Activated naive CD4-positive, alpha-beta T cell (primary cell): Measurements from ENCODE around the gene ACOT9.
"Not testable (repeated sequence)": the region's sequence is repeated elsewhere in the genome, so short reads cannot be mapped to it uniquely, and the experiment has no call there.

Source experiments
- DNase-seq, 4 experiments: peaks; one replicate each; lab custom pipeline; 2025; lab: John Stamatoyannopoulos, UW

Gene ACOT9

DNA sequence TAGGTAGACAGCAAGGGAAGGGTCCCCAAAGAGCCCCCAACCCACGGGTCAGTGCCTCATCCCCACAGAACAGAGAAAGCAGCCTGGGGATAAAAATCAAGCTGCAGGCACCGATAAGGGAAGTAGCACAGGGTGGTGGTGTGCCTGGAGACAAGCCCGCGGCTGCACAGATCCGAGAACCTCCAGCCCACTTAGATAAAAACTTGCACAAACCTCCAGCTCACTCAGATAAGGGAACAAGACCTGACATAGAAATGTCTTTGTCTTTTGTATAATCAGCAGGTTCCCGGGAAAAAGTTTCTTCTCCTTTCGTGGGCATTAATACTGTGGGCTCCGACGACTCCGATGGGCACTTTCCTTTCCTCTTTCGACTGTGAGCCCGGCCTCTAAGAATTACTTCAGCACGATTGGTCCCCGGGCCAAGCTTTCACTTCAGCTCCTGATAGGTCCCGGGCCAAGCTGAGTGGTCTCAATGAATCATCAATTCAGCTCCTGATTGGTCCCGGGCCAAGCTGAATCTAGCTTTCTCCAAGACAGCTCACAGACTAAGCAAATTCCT is 43.4 kb downstream of the ACOT9 start:
- peak in 1 of 4 experiments; percentile 3 for DNase-seq

DNA sequence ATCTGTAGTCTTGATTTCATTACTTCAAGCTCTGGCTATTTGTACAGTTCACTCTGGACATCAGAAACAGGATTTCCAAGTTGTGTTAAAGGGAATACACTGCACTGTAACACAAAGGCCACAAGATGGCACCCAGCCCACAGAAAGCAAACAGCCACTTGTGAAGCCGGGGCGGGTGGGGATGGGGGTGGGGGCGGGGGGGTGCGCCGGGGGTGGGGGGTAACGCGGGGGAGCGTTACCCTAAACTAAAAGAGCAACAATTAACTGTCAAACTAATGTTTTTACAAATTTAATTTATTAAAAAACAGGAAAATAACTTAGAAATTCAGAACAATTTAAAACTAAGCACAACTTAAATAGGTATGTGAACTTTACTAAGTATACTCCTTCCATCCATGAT is 48.5 kb downstream of the ACOT9 start:
- DNase-seq, result peak in 1 of 4 experiments; percentile 11

DNA sequence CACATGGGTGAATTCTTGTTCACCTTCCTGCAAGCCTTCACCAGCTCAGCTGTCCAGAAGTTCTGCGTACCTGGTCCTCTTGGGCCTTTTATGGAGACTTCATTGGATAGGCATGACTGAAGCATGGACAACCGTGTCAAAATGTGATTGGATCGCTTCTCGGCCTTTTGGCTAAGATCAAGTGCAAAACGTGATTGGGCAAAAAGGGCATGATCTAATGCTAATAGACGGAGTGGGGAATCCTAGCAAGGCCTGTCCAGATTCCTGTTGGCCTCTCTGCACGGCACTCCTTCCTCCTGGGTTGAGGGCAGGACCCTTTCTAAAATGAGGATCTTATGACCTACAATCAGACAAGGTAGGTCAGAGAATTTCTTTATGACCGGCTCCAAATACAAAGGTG is 50.9 kb downstream of the ACOT9 start:
- DNase-seq, result no peak

DNA sequence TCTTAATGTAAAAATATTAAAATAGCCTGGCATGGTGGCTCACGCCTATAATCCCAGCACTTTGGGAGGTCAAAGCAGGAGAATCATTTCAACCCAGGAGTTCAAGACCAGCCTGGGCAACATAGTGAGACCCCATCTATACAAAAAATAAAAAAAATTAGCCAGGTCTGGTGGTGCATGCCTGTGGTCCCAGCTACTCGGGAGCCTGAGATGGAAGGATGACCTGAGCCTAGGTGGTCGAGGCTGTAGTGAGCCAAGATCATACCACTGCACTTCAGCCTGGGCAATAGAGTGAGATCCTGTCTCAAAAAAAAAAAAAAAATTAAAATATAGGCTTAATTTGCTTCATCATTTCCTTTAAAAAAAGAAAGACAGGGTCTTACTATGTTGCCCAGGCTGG is 66.6 kb downstream of the ACOT9 start:
- not testable (repeated sequence) for DNase-seq

DNA sequence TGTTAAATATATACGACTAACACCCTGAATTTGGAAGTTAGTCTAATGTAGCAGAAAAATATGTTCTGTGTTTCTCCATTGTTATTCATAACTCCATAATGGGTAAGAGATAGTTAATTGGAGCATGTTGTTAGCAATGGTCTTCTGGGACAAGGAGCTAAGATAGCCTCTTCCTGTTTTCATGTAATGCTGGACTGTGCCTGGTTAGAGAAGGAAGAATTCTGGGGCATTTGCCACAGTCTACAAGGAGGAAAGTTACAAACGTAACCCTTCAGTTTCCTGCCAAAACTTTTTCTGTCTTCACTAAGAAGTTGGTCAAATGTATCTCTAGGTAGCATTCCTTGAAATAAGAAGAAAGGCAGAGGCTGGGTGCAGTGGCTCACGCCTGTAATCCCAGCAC is 70.0 kb downstream of the ACOT9 start:
- DNase-seq, result no peak

DNA sequence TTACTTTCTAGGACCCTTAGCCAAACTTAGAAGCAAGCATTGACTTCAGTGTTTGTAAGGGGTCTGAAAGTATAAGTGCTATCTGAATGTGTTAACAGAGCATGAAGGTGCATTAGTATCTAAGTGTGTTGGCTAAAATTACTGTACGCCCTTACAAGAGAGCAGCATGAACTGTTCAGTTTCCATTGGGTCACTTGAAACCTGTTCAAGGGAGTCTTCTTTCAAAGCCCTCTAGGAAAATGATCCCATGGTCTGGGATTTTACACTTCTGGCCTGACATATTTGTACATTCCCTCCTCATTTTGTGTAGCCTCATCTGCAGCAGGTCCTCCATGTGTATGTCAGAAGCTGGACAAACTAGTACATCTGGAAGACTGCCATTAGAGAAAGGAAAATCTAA is 72.5 kb downstream of the ACOT9 start:
- no peak for DNase-seq

DNA sequence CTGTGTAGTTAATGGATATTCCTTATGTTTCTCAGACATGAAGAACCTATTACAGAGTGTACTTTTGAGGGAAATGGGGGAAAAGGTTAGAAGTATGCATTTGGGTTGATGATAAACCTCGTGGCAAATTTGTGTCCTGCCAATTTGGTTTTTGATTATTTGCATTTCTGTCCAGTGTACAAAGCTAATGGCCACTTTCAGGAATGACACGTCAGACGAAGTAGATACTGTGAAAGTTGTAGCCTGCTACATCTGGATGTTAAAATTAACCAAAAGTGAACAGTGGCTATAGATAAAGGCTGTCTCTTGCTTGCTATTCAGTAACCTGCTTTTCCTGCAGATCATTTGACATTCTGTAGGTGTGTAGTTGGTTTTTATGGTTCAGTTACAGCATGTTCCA is 74.7 kb downstream of the ACOT9 start:
- no peak for DNase-seq

DNA sequence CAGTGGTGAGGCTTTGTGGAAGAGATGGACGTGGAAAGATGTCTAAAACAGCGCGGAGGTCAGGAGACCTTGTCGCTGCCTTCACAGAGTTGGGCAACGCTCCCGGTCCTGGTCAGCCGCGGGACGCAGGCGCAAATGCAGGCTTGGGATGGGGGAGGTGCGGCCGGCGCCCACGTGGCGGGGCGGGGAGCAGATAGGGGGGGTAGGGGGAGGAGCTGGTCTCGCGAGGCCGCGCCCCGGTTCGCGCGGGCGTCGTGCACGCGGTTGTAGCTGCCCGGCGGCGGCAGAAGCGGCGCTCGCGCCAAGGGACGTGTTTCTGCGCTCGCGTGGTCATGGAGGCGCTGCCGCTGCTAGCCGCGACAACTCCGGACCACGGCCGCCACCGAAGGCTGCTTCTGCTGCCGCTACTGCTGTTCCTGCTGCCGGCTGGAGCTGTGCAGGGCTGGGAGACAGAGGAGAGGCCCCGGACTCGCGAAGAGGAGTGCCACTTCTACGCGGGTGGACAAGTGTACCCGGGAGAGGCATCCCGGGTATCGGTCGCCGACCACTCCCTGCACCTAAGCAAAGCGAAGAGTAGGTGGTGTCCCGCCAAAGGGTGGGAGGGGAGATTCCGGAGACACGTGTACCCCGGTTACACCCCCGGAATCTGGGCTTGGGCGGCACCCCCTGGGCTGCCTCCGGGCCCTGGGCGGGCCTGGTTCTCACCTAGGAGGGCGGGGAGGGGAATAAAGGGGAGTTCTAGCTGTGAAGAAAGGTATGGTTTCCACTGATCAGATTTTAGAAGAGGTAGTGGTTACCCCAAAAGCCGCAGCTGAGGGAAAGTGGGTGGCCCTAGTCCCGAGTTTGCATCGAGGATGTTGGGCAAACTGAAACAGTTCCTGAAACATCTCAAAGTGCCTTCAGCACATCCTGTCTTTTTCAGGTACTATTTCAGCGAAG is 75.6 kb downstream of the ACOT9 start, which contains the start of gene PRDX4:
PRDX4 (plus strand) TSS at position 255 of the 939 bp plus-strand sequence; CDS start at position 333, 78 bp downstream.
- peak; percentile 35 to 65 (median 36) for DNase-seq

DNA sequence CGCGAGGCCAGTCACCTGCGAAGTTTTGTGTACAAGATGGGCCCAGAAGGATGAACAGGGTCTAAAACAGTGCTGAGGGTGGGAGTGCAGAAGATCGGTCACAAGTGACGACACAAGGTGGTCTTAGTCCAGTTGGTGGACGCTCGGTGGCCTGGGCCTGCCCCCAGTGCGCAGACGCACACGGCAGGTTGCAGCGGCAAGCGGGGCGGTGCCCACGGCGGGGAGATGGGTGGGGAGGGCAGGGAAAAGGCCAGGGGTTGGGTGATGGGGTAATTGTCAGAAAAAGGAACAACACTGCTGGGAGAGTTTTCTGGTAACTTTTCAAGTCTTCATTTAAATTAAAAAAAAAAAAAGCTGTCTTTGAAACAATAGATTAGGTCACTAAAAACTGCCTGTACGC is 76.8 kb downstream of the ACOT9 start:
- DNase-seq, result no peak

DNA sequence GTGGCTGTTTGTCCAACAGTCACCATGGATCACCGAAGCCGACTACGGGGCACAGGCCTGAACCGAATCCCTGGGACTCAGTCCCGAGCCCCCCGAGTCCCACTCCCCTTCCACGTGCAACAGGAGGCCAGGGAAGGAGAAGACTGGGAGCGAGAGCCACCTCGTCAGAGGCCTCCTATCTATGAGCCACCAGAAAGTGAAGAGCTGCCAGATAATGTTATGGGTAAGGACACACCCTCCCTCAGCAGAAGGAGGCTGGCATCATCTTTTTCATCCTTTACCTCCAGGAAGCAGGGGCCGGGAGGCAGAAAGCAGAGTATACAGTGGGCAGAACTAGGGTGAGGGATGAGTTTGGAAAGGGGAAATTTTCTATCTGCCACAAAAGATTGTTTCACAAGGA is 78.6 kb downstream of the ACOT9 start:
- no peak for DNase-seq

DNA sequence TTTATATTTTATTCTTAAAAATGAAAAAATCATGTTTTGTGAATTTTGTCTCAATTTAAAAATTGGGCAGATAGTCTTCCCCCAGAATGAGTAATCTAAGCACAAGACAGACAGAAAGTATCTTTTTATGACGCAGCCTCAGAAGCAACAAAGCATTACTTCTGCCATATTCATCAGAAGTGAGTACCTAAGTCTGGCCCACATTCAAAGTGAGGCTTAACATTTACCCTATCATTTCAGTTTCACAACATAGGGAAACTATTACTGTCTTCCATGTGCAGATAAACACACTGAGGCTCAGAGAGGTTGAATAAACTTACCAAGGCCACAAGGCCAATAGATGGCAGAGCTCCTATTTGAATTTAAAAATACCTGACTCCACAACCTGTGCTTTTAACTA is 80.2 kb downstream of the ACOT9 start:
- no peak for DNase-seq

DNA sequence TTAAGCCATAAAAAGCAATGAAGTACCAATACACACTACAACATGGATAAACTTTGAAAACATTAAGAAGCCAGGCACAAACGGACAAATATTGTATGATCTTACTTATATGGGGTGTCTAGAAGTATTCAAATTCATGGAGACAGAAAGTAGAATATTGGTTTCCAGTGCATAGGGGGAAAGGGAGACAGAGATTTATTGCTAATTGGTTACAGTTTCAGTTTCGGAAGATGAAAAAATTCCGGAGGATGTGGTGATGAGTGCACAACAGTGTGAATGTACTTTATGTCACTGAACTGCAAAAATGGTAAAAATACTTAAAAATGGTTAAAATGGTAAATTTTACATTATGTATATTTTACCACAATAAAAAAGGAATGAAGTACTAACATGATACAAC is 80.9 kb downstream of the ACOT9 start:
- no peak for DNase-seq

DNA sequence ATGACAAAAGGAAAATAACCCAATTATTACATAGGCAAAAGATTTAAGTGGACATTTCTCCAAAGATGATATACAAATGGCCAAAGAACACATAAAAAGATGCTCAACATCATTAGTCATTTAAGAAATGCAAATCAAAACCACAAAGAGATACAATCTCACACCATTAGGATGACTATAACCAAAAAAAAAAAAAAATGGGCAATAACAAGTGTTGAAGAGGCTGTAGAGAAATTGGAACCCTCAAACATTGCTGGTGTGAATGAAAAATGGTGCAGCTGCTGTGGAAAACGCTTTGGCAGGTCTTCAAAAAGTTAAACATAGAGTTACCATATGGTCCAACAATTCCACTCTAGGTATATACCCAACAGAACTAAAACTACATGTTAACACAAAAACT is 81.4 kb downstream of the ACOT9 start:
- no peak for DNase-seq

DNA sequence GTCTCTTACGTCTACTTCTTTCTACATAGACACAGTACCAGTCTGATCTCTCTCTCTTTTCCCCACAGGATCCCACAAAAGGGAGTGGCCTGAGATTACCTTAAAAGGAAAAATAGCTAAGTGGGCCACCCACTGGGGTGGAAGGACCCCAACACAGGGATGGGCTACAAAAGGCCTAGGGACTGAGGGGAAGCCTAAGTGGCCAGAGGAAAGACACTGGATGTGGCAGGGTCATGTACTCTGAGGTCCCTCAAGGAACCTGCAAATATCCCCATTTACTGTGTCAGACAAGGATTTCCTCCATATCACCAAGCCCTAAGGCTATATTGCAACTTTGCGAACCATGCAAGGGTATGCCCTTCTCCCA is 82.3 kb downstream of the ACOT9 start:
- no peak for DNase-seq

DNA sequence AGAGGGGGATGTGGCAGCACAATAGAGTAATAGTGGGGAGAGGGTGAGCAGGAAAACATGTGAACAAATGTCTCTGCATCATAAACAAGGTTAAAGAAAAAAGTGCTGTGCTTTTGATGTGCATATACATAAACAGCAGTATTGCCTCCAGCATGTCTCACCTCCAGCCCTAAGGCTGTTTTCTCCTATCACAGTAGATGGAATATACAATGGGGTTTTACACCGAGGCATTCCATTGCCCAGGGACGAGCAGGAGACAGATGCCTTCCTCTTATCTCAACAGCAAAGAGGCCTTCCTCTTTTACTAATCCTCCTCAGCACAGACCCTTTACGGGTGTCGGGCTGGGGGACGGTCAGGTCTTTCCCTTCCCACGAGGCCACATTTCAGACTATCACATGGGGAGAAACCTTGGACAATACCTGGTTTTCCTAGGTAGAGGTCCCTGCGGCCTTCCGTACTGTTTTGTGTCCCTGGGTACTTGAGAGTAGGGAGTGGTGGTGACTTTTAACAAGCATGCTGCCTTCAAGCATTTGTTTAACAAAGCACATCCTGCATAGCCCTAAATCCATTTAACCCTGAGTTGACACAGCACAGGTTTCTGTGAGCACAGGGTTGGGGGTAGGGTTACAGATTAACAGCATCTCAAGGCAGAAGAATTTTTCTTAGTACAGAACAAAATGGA is 82.9 kb downstream of the ACOT9 start:
- not testable (repeated sequence) for DNase-seq

DNA sequence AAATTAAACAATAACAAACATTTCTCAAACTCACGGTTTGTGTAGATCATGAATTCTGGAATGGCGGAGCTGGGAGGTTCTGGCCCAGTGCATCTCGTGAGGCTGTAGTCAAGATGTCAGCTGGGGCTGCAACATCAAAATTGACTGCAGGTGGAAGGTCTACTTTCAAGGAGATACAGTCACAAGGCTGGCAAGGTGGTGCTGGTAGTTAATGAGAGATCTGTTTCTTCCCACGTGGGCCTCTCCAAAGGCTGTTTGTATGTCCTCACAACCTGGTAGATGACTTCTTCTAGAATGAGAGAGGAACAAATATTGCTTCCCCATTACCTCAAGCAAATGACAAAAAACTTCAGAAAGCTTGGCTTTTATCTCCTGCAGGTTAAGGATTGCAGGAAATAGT is 83.7 kb downstream of the ACOT9 start:
- no peak for DNase-seq

DNA sequence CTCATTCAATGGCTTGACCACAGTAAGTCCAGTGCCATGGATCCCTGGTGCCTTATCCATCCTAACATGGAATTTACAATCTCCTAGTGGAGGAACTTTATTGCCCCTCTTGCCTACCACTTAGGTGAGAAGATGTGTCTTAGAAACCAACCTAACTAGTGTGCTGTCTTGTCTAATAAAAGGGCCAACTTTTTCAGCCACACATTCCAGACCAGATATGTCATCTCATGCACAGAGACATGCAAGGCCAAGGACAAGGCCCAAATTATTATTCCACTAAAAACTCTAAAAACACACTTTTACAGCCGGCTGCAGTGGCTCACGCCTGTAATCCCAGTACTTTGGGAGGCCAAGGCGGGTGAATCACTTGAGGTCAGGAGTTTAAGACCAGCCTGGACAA is 86.4 kb downstream of the ACOT9 start:
- no peak for DNase-seq

DNA sequence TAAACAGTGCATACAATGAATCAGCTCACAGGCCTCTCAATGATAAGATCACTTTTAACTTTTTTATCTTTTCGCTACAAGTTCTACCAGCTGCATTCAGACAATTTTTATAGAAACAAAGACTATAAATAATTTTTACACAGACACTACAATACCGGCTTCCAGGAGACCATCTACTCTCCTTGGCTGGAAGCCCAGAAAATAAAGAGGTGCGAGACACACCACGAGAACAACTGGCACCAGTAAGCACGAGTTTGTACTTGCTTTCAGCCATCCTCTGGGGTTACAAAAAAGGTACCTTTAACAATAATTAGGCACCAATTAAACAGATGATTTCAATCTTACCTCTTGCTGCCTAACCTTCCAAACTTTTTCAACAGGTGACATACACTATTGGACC is 87.0 kb downstream of the ACOT9 start:
- no peak for DNase-seq
